Smooth muscle cell (in vitro differentiated cells): ENCODE results near the gene WASHC4. TPM values are rescaled to one million over a fixed set of nuclear protein-coding genes. Genes with fewer than 3 reads are reported as not detected.

ENCODE experiments used
- DNase-seq: peaks from one replicate; lab custom pipeline; 2025; ENCODE audit not compliant: unreplicated experiment; lab: John Stamatoyannopoulos, UW
- H2AFZ ChIP-seq: fragments of 200-600 bp; sonication (generic); 2 replicates; pipeline ENCODE4 v1.6.0; 2016; ENCODE audit warnings: antibody characterized with exemption, low read depth, mild to moderate bottlenecking
- H3F3A ChIP-seq: fragments of 200-600 bp; sonication (generic); 2 replicates; pipeline ENCODE4 v1.6.0; 2017; ENCODE audit warnings: antibody characterized with exemption, low read depth
- H3K27ac ChIP-seq: fragments of 200-600 bp; sonication (generic); 2 replicates; pipeline ENCODE4 v1.5.1; 2016; ENCODE audit warnings: low read depth, mild to moderate bottlenecking
- H3K27me3 ChIP-seq: fragments of 200-600 bp; sonication (generic); 2 replicates; pipeline ENCODE4 v1.6.1; 2016; ENCODE audit warnings: low read depth, mild to moderate bottlenecking
- H3K36me3 ChIP-seq: fragments of 200-600 bp; sonication (generic); 2 replicates; pipeline ENCODE4 v1.5.1; 2016; ENCODE audit warnings: low read depth
- H3K4me1 ChIP-seq: fragments of 200-600 bp; sonication (generic); 2 replicates; pipeline ENCODE4 v1.5.1; 2016; ENCODE audit warnings: low read depth
- H3K4me2 ChIP-seq: fragments of 200-600 bp; sonication (generic); 2 replicates; pipeline ENCODE4 v1.6.0; 2016; ENCODE audit warnings: mild to moderate bottlenecking
- H3K4me3 ChIP-seq: fragments of 200-600 bp; sonication (generic); 2 replicates; pipeline ENCODE4 v1.5.1; 2016; ENCODE audit warnings: mild to moderate bottlenecking
- H3K79me2 ChIP-seq: fragments of 200-600 bp; sonication (generic); 2 replicates; pipeline ENCODE4 v1.6.0; 2016; ENCODE audit warnings: low read depth, mild to moderate bottlenecking
- H3K9ac ChIP-seq: fragments of 200-600 bp; sonication (generic); 2 replicates; pipeline ENCODE4 v1.6.0; 2016; ENCODE audit warnings: low read depth
- H3K9me3 ChIP-seq: fragments of 200-600 bp; sonication (generic); replicated peaks from 2 replicates; pipeline ENCODE4 v1.5.1; 2016; ENCODE audit warnings: low read depth
- H4K20me1 ChIP-seq: fragments of 200-600 bp; sonication (generic); 2 replicates; pipeline ENCODE4 v1.6.0; 2016; ENCODE audit warnings: low read depth
- CTCF ChIP-seq: fragments of 200-600 bp; sonication (generic); IDR thresholded peaks from 2 replicates; pipeline ENCODE4 v1.5.1; 2017; ENCODE audit warnings: borderline replicate concordance, mild to moderate bottlenecking, antibody characterized with exemption; ENCODE audit not compliant: insufficient read depth, poor library complexity, severe bottlenecking
- WGBS: methylation state at CpG from one replicate; pipeline ENCODE4 v1.1.7; 2016; ENCODE audit warnings: low lambda C conversion rate; 5-methylcytosine and 5-hydroxymethylcytosine counted together
- polyA plus RNA-seq: library from polyadenylated mRNA; unstranded; fragments of >200 nt; fragmentation: Nextera tagmentation; extraction: Ambion mirVana; gene quantifications from 2 replicates; pipeline ENCODE4 v1.2.1, GENCODE V29; 2016
- total RNA-seq: library from RNA; depleted of rRNA; stranded (reverse); fragments of >200 nt; gene quantifications from 2 replicates; pipeline ENCODE4 v1.2.3, GENCODE V29; 2014

WASHC4 gene
- total and polyA plus RNA-seq, 2 experiments from 2014 or later: 26.9 to 76.1 TPM

GRCh38 chr12:105206686-105207374 lies 99.3 kb downstream of the WASHC4 start:
- Histone ChIP-seq H3K27ac (no peak overlapping the region), H3K9me3 (no peaks in the 10 kb centered on the region), H3F3A (no peaks in the 10 kb centered on the region), H3K79me2 (no peaks in the 10 kb centered on the region), H2AFZ (no peak overlapping the region), H3K4me3 (no peak overlapping the region), H3K36me3 (no peaks in the 10 kb centered on the region), H3K4me2 (no peak overlapping the region), H3K4me1 (no peaks in the 10 kb centered on the region), H3K9ac (no peak overlapping the region), H3K27me3 (no peaks in the 10 kb centered on the region), H4K20me1 (no peaks in the 10 kb centered on the region)
- DNase-seq: no peak
- no peak for TF ChIP-seq CTCF
- WGBS: 93% methylated on average over 16 of the region's 16 CpGs

GRCh38 chr12:105209091-105209490 lies 101.6 kb downstream of the WASHC4 start:
- no peak overlapping the region for H3K4me3 ChIP-seq
- H3K27ac ChIP-seq: no peak overlapping the region
- no peak overlapping the region for H3K4me2 ChIP-seq
- no peaks in the 10 kb centered on the region for H3K79me2 ChIP-seq
- no peak for TF ChIP-seq CTCF
- no peaks in the 10 kb centered on the region for H3K4me1 ChIP-seq
- H3F3A ChIP-seq: no peaks in the 10 kb centered on the region
- no peaks in the 10 kb centered on the region for H3K9me3 ChIP-seq
- 90% methylated on average over 3 of the region's 3 CpGs for whole genome bisulfite sequencing
- no peaks in the 10 kb centered on the region for H3K36me3 ChIP-seq
- no peaks in the 10 kb centered on the region for H4K20me1 ChIP-seq
- H2AFZ ChIP-seq: no peak overlapping the region
- no peak for DNase-seq
- no peak overlapping the region for H3K9ac ChIP-seq
- no peaks in the 10 kb centered on the region for H3K27me3 ChIP-seq

DNA sequence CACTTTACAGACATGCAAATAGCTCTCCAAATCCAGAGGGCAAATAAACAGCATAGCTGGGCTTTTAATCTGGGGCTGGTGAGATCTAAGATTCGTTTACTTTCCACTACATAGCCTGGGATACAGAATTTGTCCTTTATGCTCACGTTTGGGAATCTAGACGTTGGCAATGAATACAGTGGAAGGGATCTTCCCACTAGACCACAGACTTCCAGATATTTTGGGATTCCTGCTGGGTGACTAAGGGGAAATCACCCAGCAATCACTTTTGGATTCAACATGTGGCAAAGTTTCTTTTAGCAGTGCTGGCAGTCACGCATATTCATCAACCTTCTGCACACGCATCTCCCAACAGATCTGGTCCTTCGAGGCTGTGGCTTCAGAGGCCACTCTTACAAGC lies 104.9 kb downstream of the WASHC4 start:
- Histone ChIP-seq H2AFZ (no peak overlapping the region), H3K4me2 (peak overlapping the region; percentile 18), H4K20me1 (no peaks in the 10 kb centered on the region), H3K27ac (peak overlapping the region; percentile 95), H3K4me1 (peaks cover 8% of the 10 kb centered on the region), H3K27me3 (no peaks in the 10 kb centered on the region), H3K9me3 (no peaks in the 10 kb centered on the region), H3K79me2 (no peaks in the 10 kb centered on the region), H3F3A (no peaks in the 10 kb centered on the region), H3K4me3 (no peak overlapping the region), H3K9ac (peak overlapping the region; percentile 61), H3K36me3 (peaks cover 9% of the 10 kb centered on the region)
- TF ChIP-seq CTCF: no peak
- no peak for DNase-seq
- WGBS: 36% methylated on average over 6 of the region's 6 CpGs

GRCh38 chr12:105214148-105214547 lies 106.6 kb downstream of the WASHC4 start:
- no peak for TF ChIP-seq CTCF
- Histone ChIP-seq H3F3A (no peaks in the 10 kb centered on the region), H3K4me3 (no peak overlapping the region), H3K4me2 (peak overlapping the region; percentile 53), H3K27me3 (no peaks in the 10 kb centered on the region), H2AFZ (no peak overlapping the region), H4K20me1 (peaks cover 11% of the 10 kb centered on the region), H3K4me1 (peaks cover 8% of the 10 kb centered on the region), H3K79me2 (no peaks in the 10 kb centered on the region), H3K36me3 (peaks cover 9% of the 10 kb centered on the region), H3K27ac (peak overlapping the region; percentile 52), H3K9me3 (no peaks in the 10 kb centered on the region), H3K9ac (peak overlapping the region; percentile 40)
- whole genome bisulfite sequencing: 90% methylated on average over 6 of the region's 6 CpGs
- no peak for DNase-seq
